ENCODE measurements around the gene KAZN.

The KAZN gene

GRCh38 chr1:15016526-15016925, 418.0 kb downstream of the KAZN start:
- Histone ChIP-seq H3K27ac (ENCODE audit: low read depth, low read length) (no peak overlapping the region), H4K20me1 (ENCODE audit: control insufficient read depth, insufficient read depth, low read depth, low read length) (no peaks in the 10 kb centered on the region), H3K4me1 (ENCODE audit: control insufficient read depth, low read length) (no peaks in the 10 kb centered on the region), H3K79me2 (ENCODE audit: control insufficient read depth, low read length) (no peaks in the 10 kb centered on the region), H3K9me3 (ENCODE audit: control insufficient read depth, insufficient read depth, low read length) (no peaks in the 10 kb centered on the region), H3F3A (ENCODE audit: control insufficient read depth, insufficient read depth) (no peaks in the 10 kb centered on the region), H3K4me3 (ENCODE audit: low read length) (no peak overlapping the region), H3K4me2 (ENCODE audit: low read length) (no peak overlapping the region), H3K36me3 (ENCODE audit: control insufficient read depth, low read length) (no peaks in the 10 kb centered on the region), H3K27me3 (ENCODE audit: control insufficient read depth, low read length) (no peaks in the 10 kb centered on the region), H3K9me2 (replicated peaks; ENCODE audit: control insufficient read depth, low read length) (no peaks in the 10 kb centered on the region)
- TF ChIP-seq CTCF (IDR thresholded peaks at IDR 0.05; ENCODE audit: low read depth, low read length, poor library complexity, severe bottlenecking) (no peak), EZH2phosphoT487 (IDR thresholded peaks at IDR 0.05; ENCODE audit: borderline replicate concordance, low read length) (no peak)

- Histone ChIP-seq H3K9me2 (replicated peaks; ENCODE audit: control insufficient read depth, low read length) (no peaks in the 10 kb centered on the region), H3K9me3 (ENCODE audit: control insufficient read depth, insufficient read depth, low read length) (no peaks in the 10 kb centered on the region), H3K79me2 (ENCODE audit: control insufficient read depth, low read length) (no peaks in the 10 kb centered on the region), H3K27me3 (ENCODE audit: control insufficient read depth, low read length) (no peaks in the 10 kb centered on the region), H3K4me3 (ENCODE audit: low read length) (no peak overlapping the region), H3K4me2 (ENCODE audit: low read length) (no peak overlapping the region), H3K36me3 (ENCODE audit: control insufficient read depth, low read length) (no peaks in the 10 kb centered on the region), H4K20me1 (ENCODE audit: control insufficient read depth, insufficient read depth, low read depth, low read length) (no peaks in the 10 kb centered on the region), H3K27ac (ENCODE audit: low read depth, low read length) (no peak overlapping the region), H3F3A (ENCODE audit: control insufficient read depth, insufficient read depth) (no peaks in the 10 kb centered on the region), H3K4me1 (ENCODE audit: control insufficient read depth, low read length) (no peaks in the 10 kb centered on the region)
- no peak for TF ChIP-seq EZH2phosphoT487 (IDR thresholded peaks at IDR 0.05; ENCODE audit: borderline replicate concordance, low read length)
- TF ChIP-seq CTCF (IDR thresholded peaks at IDR 0.05; ENCODE audit: low read depth, low read length, poor library complexity, severe bottlenecking): no peak
These were observed 418.6 kb downstream of the KAZN start for GRCh38 chr1:15017120-15017519.

GRCh38 chr1:15018767-15019166, 420.3 kb downstream of the KAZN start:
- Histone ChIP-seq H3K79me2 (ENCODE audit: control insufficient read depth, low read length) (no peaks in the 10 kb centered on the region), H3K4me3 (ENCODE audit: low read length) (no peak overlapping the region), H3K9me2 (replicated peaks; ENCODE audit: control insufficient read depth, low read length) (no peaks in the 10 kb centered on the region), H3K36me3 (ENCODE audit: control insufficient read depth, low read length) (no peaks in the 10 kb centered on the region), H4K20me1 (ENCODE audit: control insufficient read depth, insufficient read depth, low read depth, low read length) (no peaks in the 10 kb centered on the region), H3K27ac (ENCODE audit: low read depth, low read length) (no peak overlapping the region), H3F3A (ENCODE audit: control insufficient read depth, insufficient read depth) (no peaks in the 10 kb centered on the region), H3K9me3 (ENCODE audit: control insufficient read depth, insufficient read depth, low read length) (no peaks in the 10 kb centered on the region), H3K4me1 (ENCODE audit: control insufficient read depth, low read length) (no peaks in the 10 kb centered on the region), H3K27me3 (ENCODE audit: control insufficient read depth, low read length) (no peaks in the 10 kb centered on the region), H3K4me2 (ENCODE audit: low read length) (no peak overlapping the region)
- no peak for TF ChIP-seq CTCF (IDR thresholded peaks at IDR 0.05; ENCODE audit: low read depth, low read length, poor library complexity, severe bottlenecking)
- no peak for TF ChIP-seq EZH2phosphoT487 (IDR thresholded peaks at IDR 0.05; ENCODE audit: borderline replicate concordance, low read length)
